Epithelial cell of esophagus (primary cell): ENCODE data around the gene CTBP2.

Experiments used
- DNase-seq: peaks from one replicate; pipeline ENCODE4 v3.0.0; 2010; ENCODE audit warnings: low read depth
- H3K4me3 ChIP-seq: 2 replicates; pipeline ENCODE4 v1.5.1; 2011; ENCODE audit warnings: mild to moderate bottlenecking, low read length, control low read depth
- TF ChIP-seq, protein P1 (sequence below): IDR thresholded peaks from 2 replicates; pipeline ENCODE4 v1.5.1; 2011; ENCODE audit warnings: low read depth, mild to moderate bottlenecking, low read length, control low read depth, inconsistent platforms; ENCODE audit not compliant: insufficient read depth; ENCODE audit errors: missing control alignments

CTBP2 gene

DNA sequence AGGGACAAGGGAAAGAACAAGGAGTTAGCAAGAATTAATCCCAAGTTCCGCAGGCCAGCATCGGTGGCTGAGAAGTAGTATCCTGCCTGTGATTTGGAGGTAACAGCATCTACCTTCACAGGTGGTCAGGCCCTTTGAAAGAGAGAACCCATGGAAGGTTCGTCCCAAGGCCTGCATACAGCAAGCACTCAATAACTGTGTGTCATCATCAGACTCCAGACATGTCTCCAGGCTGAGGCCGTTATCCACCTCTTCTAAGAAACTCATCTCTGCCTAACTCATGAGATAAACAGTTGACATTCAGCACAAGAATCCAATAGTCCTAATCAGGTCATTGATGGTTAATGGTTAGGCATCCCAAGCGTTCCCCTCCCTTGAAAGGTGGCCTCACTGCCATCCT lies 45.0 kb downstream of the CTBP2 start:
- TF ChIP-seq, protein P1, sequence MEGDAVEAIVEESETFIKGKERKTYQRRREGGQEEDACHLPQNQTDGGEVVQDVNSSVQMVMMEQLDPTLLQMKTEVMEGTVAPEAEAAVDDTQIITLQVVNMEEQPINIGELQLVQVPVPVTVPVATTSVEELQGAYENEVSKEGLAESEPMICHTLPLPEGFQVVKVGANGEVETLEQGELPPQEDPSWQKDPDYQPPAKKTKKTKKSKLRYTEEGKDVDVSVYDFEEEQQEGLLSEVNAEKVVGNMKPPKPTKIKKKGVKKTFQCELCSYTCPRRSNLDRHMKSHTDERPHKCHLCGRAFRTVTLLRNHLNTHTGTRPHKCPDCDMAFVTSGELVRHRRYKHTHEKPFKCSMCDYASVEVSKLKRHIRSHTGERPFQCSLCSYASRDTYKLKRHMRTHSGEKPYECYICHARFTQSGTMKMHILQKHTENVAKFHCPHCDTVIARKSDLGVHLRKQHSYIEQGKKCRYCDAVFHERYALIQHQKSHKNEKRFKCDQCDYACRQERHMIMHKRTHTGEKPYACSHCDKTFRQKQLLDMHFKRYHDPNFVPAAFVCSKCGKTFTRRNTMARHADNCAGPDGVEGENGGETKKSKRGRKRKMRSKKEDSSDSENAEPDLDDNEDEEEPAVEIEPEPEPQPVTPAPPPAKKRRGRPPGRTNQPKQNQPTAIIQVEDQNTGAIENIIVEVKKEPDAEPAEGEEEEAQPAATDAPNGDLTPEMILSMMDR, result no peak
- DNase-seq, result no peak
- no peak overlapping the region for H3K4me3 ChIP-seq

DNA sequence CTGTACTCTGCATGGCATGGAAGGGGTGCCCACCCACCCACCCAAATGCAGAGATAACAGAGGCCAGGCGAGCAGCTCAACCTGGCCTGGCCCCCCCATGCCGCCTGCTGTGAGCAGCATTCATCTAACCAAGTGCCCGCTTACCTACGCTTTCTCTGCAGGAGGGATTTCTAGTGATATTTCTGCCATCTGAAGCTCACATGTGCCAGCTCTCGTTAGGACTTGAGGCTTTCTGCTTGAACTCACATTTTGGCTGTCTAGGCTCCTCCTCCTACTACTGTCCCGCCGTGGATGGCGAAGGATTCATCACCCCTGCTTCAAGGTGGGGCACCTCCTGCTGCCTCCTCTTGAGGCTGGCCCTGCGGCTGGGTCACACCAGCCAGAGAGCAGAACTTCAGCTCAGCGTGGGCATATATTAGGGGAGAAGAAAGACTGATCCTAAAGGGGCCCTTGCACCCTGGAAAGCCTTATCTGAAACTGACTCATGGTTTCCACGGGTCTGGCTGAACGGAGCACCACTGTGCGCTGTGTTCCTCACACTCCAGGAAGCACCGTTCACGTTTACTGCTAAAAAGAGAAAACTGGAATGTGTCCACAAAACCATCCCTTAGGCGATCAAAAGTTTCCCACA lies 45.5 kb downstream of the CTBP2 start:
- no peak overlapping the region for H3K4me3 ChIP-seq
- DNase-seq, result no peak

DNA sequence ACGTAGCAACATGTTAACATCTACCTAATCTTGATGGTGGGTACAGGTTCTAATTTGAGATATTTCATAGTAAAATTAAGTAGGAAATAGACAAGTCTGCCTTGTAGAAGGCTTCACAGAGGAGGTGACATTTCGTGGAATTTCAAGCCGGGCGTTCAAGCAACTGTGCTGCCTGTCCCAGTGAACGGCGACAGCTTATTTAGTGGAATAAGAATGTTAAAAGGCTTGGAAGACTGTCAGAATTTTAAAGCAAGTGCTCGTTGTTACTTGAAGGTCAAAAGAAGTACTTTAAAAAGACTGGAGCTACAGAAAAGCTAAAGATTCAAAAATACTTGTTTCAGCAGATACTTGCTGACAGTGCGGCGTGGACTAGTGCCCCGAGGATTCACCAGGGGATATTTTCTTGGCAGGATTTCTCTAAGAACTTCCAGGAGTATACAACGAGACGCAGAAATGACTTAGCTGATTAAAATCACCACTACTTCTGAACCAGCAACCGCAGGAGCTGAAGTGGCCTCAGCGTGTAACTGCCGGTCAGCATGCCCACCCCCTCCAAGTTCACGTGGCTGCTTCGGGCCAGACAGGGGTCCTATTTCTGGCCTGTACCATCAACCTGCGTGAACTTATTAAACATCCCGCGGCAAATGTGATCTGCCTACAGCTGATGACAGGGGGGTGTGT lies 46.5 kb downstream of the CTBP2 start:
- TF ChIP-seq, protein P1, result no peak
- DNase-seq, result no peak
- H3K4me3 ChIP-seq, result no peak overlapping the region

More for the DNA sequence above, 45.5 kb downstream of the CTBP2 start:
- TF ChIP-seq, protein P1, result no peak

DNA sequence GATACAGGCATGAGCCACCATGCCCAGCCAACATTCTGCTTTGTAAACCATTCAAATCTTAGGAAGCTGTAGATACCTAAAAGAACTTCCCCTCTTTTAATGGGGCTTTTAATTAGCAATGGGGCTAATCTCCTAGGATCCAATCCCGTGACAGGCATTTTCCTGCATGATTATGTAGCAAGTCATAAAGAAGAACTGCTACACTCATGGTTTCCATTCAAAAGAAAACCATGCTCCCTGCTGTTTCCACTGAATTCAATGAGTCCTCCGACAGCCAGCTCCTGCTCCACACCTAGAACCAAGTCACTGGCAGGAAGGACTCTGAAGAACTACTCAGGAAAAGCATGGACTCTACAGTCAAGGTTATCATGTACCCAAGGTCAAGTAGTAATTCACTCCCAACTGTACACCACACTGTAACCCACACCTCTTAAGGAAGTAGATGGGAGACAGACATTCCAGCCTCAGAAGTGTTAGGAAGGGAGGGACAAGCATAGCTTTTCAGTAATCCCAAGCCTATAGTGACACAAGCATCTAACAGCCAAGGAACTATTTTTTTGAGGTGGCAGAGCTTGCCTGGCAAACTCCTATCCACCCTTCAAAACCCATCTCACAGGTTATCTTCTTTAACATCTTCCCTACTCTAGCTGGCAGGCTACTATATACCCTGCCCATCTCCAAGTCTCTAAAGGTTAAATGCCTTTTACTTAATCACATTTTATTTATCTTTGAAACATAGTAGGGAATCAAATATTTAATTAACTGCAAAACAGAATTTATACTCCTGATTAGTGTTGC lies 47.5 kb downstream of the CTBP2 start:
- DNase-seq, result no peak
- no peak overlapping the region for H3K4me3 ChIP-seq

DNA sequence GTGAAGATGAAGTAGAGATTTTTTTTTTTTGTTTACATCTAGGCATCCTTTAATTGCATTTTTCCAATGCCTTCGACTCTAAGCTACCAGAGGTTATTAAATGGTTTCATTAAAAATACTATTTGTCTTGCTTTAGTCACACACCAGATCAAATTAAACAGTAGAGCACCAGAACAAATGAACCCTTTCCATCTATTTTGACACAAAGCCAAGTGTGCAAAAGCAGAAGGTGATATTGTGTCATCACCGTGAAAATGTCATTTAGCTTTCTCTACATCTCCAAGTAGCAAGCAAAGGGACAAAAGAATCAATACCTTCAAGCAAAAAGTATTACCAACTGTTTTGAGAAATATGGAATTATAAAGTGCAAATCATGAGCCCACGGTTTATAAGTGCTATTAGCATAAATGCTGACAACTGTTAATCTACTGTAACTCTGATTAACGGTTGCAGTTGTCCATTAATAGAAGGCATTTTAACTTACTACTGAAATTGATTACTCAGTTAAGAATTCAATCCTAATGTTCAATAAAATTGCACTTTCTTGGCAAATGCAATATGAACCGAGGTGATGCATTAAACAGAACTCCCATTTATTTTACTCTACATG lies 49.1 kb downstream of the CTBP2 start:
- TF ChIP-seq, protein P1, result no peak
- no peak overlapping the region for H3K4me3 ChIP-seq
- DNase-seq, result no peak

More for the DNA sequence above, 47.5 kb downstream of the CTBP2 start:
- TF ChIP-seq, protein P1, result no peak

DNA sequence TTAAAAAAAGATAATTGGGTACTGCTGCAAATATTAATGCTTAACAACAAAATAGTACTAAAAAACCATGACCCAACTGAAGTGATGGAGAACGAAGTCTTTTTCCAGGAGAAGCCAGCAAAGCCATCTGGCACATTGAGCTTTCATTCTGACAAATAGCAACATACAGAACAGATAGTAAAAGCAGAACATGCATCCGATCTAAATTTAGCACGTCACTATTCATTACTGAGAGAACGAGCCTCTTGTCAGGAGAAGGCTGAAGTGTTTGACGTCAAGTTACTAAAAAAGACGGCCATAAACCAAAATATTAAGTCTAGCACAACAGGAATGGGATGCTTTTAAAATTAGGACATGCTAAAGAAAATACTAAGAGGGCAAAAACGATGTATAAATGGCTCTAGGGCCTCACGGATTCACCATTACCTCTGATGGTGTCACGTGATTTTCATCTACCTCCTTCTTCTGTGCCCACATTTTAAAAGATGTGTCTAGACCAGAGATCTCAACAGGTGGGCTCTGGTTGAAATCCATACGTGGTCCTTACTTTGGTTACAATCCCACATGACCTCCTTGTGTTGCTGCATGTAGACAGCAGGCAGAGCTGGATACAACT lies 52.3 kb downstream of the CTBP2 start:
- no peak overlapping the region for H3K4me3 ChIP-seq
- no peak for DNase-seq
- TF ChIP-seq, protein P1, result no peak
